ENCODE results near the gene ACVRL1. TPM values are rescaled to one million over a fixed set of nuclear protein-coding genes. Genes with fewer than 3 reads are reported as not detected.
A peak's percentile ranks its signal among the peaks of the same experiment; 100 is the strongest.

The ACVRL1 gene
- total RNA-seq, 4 donors from 2014 or later = 2.0 to 71.3 (median 14.5) TPM

DNA sequence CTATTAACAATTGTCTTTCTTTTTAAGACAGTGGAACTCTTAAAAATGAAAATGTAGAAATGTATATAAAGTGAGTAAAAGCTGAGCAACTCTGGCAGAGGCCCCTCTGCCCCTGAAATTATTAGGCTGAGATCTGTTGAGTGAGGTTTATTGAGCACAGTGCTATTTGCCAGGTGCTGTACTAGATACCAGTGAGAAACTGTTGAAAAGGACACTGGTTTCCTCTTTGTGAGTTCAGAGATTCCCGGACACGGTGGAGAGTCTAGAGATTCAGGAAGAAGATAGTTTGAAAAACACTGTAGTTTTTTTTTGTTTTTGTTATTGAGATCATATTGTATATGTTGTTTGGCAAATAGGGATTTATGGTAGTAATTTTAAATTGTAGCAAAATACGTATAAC, 55.4 kb downstream of the ACVRL1 start:
- 58 to 63% methylated on average over 3 of the region's 3 CpGs for WGBS, 2 donors
- intact Hi-C loops (cut with DNase I) = no loop called here
- Histone ChIP-seq H3K27ac (peak overlapping the region in 3 of 4 donors; percentile 33 to 72 (median 59)), H3K9me3 (no peaks in the 10 kb centered on the region), H3K4me1 (peaks cover 12 to 56% (median 22%) of the 10 kb centered on the region in 3 donors), H3K4me3 (no peak overlapping the region), H3K36me3 (peaks cover 0 to 29% (median 0%) of the 10 kb centered on the region in 3 donors), H3K27me3 (no peaks in the 10 kb centered on the region)
- DNase-seq = no peak
- TF ChIP-seq, protein P1, sequence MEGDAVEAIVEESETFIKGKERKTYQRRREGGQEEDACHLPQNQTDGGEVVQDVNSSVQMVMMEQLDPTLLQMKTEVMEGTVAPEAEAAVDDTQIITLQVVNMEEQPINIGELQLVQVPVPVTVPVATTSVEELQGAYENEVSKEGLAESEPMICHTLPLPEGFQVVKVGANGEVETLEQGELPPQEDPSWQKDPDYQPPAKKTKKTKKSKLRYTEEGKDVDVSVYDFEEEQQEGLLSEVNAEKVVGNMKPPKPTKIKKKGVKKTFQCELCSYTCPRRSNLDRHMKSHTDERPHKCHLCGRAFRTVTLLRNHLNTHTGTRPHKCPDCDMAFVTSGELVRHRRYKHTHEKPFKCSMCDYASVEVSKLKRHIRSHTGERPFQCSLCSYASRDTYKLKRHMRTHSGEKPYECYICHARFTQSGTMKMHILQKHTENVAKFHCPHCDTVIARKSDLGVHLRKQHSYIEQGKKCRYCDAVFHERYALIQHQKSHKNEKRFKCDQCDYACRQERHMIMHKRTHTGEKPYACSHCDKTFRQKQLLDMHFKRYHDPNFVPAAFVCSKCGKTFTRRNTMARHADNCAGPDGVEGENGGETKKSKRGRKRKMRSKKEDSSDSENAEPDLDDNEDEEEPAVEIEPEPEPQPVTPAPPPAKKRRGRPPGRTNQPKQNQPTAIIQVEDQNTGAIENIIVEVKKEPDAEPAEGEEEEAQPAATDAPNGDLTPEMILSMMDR (IDR thresholded peaks at IDR 0.05) = no peak
- no peak for TF ChIP-seq POLR2A (IDR thresholded peaks at IDR 0.05)

DNA sequence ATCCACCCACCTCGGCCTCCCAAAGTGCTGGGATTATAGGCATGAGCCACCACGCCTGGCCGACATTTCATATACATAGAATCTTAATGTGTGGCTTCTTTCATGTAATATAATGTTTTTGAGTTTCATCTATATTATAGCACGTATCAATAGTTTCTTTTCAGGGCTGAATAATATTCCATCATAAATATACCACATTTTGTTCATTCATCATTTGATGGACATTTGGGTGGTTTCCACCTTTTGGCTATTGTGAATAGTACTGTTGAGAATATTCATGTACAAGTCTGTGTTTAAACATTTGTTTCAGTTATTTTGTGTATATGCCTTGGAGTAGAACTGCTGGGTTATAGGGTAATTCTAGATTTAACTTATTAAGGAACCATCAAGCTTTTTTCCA, 56.2 kb downstream of the ACVRL1 start:
- 93 to 96% methylated on average over 4 of the region's 4 CpGs for WGBS, 2 donors
- Histone ChIP-seq H3K27me3 (no peaks in the 10 kb centered on the region), H3K36me3 (peaks cover 0 to 29% (median 0%) of the 10 kb centered on the region in 3 donors), H3K4me3 (no peak overlapping the region), H3K27ac (no peak overlapping the region), H3K4me1 (peaks cover 12 to 49% (median 22%) of the 10 kb centered on the region in 3 donors), H3K9me3 (no peaks in the 10 kb centered on the region)
- intact Hi-C loops (cut with DNase I) = no loop called here
- no peak for DNase-seq
- TF ChIP-seq, protein P1 (IDR thresholded peaks at IDR 0.05) = no peak
- TF ChIP-seq POLR2A (IDR thresholded peaks at IDR 0.05) = no peak

DNA sequence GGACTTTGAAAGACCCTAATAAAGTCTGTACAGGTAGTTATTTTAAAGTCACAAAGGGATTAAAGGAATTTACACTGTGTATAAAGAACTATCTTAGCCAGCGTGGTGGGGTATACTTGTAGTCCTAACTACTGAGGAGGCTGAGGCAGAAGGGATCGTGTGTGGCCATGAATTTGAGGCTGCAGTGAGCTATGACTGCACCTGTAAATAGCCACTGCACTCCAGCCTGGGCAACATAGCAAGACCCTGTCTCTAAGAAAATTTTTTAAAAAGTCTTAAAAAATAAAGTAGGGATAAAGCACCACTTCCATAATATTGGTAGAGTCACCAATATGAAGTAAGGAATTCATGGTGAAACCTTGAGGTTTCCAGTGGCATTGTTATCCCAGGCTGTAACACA, 62.3 kb downstream of the ACVRL1 start:
- Histone ChIP-seq H3K27ac (no peak overlapping the region), H3K9me3 (no peaks in the 10 kb centered on the region), H3K27me3 (no peaks in the 10 kb centered on the region), H3K4me1 (peaks cover 34 to 50% (median 38%) of the 10 kb centered on the region in 3 donors), H3K36me3 (peaks cover 0 to 5% (median 0%) of the 10 kb centered on the region in 3 donors), H3K4me3 (no peak overlapping the region)
- DNase-seq = no peak
- intact Hi-C loops (cut with DNase I) = no loop called here
- TF ChIP-seq, protein P1 (IDR thresholded peaks at IDR 0.05) = no peak
- no peak for TF ChIP-seq POLR2A (IDR thresholded peaks at IDR 0.05)
- WGBS, 2 donors = 88 to 95% methylated on average over 2 of the region's 2 CpGs

DNA sequence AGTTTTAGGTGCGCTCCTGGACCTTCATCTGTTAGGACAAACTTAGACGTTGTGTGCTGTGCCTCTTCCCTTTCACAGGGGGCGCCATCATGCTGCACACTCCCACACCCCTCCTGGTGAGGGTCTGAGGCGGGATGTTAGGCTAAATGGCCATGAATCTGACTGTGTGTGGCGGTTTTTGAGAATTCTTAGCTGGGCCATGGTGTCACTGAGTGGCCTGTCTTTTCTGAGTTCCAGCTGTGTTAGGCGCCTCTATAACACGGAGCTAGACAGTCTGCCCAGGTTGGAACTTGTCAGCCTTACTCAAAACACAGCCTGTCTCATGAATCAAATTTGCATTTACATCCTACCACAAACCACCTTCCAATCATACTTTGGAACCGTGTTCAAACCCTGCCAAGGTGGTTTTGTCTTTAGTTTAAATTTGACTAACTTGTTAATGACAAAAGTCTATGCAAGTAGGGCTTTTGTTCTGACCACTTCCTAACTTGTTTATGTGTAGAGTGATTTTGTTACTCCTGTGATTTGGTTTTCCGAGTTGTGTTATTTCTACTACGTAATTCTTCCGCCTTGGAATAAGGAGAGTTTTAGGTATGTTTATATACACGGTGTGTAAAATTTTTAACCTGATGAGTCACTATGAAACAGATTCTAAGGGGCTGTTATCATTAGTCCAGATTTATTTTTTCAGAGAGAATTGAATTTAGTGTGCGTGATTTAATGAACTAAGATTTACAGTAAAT, 63.8 kb downstream of the ACVRL1 start:
- peaks cover 4 to 16% (median 7%) of the 10 kb centered on the region in 3 donors for H3K36me3 ChIP-seq
- TF ChIP-seq POLR2A (IDR thresholded peaks at IDR 0.05) = no peak
- TF ChIP-seq, protein P1 (IDR thresholded peaks at IDR 0.05) = peak; percentile 31 to 62 (median 40)
- intact Hi-C loops (cut with DNase I) = no loop called here
- 33 to 36% methylated on average over 13 of the region's 13 CpGs for WGBS, 2 donors
- H3K4me1 ChIP-seq = peaks cover 34 to 62% (median 38%) of the 10 kb centered on the region in 3 donors
- H3K4me3 ChIP-seq = no peak overlapping the region
- DNase-seq = no peak
- H3K27ac ChIP-seq = peak overlapping the region; percentile 14 to 67 (median 58)
- H3K9me3 ChIP-seq = no peaks in the 10 kb centered on the region
- H3K27me3 ChIP-seq = no peaks in the 10 kb centered on the region

DNA sequence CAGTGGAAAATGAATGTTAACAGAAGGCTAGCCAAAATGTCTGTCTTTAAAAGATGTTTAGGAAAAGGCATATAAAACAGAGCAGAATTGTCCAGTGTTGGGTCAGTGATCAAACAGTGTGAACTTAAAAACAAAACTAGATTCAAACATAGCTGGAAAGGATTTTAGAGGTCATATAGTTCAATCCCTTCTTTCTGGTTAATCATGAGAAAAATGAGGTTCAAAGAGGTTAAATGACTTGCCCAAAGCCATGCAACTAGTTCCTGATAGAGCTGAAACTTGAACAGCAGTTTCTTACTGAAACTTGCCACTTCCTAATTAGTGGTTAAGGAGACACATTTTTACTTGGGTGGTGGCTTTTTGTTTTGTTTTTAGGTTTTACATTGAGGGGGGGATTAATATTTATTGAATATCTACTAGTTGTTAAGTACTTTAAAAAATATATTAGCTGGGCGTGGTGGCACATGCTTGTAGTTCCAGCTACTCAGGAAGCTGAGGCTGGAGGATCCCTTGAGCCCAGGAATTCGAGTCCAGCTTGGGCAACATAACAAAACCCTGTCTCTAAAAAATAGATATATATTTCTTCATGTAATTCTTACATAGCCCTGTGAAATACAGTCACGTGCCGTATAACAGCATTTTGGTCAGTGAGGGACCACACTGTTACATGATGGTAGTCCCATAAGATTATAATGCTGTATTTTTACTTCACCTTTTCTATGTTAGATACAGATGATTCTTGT, 64.5 kb downstream of the ACVRL1 start:
- DNase-seq = no peak
- H3K27me3 ChIP-seq = no peaks in the 10 kb centered on the region
- peaks cover 12 to 21% (median 15%) of the 10 kb centered on the region in 3 donors for H3K36me3 ChIP-seq
- TF ChIP-seq POLR2A (IDR thresholded peaks at IDR 0.05) = no peak
- TF ChIP-seq, protein P1 (IDR thresholded peaks at IDR 0.05) = no peak
- WGBS, 2 donors = 52 to 53% methylated on average over 4 of the region's 4 CpGs
- peak overlapping the region; percentile 51 to 77 (median 66) for H3K27ac ChIP-seq
- peaks cover 34 to 62% (median 38%) of the 10 kb centered on the region in 3 donors for H3K4me1 ChIP-seq
- no peaks in the 10 kb centered on the region for H3K9me3 ChIP-seq
- no peak overlapping the region for H3K4me3 ChIP-seq
- intact Hi-C loops (cut with DNase I) = no loop called here
